Gastrocnemius medialis (tissue), 4 donors: ENCODE results near the gene CYP3A5.

Source experiments
- POLR2A ChIP-seq, 2 donors: fragments of 450-650 bp; IDR thresholded peaks; one replicate each; pipeline ENCODE4 v1.6.1; 2017; ENCODE audit warnings: antibody characterized with exemption in 2 of 2, mild to moderate bottlenecking in 2 of 2, moderate library complexity in 2 of 2
- TF ChIP-seq, protein P1 (sequence below), 5 experiments: fragments of 450-650 bp in 3 of 5; fragments of 200-600 bp in 2 of 5; sonication (generic) in 2 of 5; IDR thresholded peaks in 4 of 5; conservative IDR thresholded peaks in 1 of 5; 1 replicate in 4 of 5; 2 replicates in 1 of 5; pipeline ENCODE4 v1.5.1; 2016 to 2019; ENCODE audit warnings: antibody characterized with exemption in 5 of 5, mild to moderate bottlenecking in 3 of 5, moderate library complexity in 3 of 5

DNA sequence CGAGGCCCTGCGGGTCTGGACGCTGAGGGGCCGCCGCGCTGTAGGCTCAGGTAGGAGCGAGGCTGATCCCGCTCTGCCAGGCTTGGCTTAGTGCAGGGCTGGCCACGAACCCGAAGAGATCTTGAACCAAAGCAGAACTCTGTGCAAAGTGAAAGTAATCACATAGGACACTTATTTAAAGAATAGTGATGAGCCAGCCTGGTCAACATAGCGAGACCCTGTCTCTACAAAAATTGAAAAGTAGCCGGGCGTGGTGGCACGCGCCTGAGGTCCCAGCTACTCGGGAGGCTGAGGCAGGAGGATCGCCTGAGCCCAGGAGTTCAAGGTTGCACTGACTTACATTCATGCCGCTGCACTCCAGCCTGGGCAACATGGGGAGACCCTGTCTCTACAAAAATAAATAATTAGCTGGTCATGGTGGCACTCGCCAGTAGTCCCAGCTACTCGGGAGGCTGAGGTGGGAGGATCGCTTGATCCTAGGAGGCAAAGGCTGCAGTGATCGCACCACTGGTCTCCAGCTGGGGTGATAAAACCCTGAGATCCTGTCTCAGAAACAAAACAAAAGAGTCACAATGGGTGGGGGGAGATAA lies 62.5 kb downstream of the CYP3A5 start:
- TF ChIP-seq, protein P1, sequence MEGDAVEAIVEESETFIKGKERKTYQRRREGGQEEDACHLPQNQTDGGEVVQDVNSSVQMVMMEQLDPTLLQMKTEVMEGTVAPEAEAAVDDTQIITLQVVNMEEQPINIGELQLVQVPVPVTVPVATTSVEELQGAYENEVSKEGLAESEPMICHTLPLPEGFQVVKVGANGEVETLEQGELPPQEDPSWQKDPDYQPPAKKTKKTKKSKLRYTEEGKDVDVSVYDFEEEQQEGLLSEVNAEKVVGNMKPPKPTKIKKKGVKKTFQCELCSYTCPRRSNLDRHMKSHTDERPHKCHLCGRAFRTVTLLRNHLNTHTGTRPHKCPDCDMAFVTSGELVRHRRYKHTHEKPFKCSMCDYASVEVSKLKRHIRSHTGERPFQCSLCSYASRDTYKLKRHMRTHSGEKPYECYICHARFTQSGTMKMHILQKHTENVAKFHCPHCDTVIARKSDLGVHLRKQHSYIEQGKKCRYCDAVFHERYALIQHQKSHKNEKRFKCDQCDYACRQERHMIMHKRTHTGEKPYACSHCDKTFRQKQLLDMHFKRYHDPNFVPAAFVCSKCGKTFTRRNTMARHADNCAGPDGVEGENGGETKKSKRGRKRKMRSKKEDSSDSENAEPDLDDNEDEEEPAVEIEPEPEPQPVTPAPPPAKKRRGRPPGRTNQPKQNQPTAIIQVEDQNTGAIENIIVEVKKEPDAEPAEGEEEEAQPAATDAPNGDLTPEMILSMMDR (IDR thresholded peaks at IDR 0.05 in 4 of 5, conservative IDR thresholded peaks at IDR 0.05 in 1 of 5), result no peak
- no peak for TF ChIP-seq POLR2A (IDR thresholded peaks at IDR 0.05)
